Activated T-cell treated with anti-CD3 and anti-CD28 coated beads, Interleukin-2, amount 50 U/mL, for 48 hours (primary cell): ENCODE results near the gene SMPD1.

Experiments used
- DNase-seq, 2 experiments: peaks; one replicate each; pipeline ENCODE4 v3.0.0-alpha.2; 2020

Gene SMPD1

DNA sequence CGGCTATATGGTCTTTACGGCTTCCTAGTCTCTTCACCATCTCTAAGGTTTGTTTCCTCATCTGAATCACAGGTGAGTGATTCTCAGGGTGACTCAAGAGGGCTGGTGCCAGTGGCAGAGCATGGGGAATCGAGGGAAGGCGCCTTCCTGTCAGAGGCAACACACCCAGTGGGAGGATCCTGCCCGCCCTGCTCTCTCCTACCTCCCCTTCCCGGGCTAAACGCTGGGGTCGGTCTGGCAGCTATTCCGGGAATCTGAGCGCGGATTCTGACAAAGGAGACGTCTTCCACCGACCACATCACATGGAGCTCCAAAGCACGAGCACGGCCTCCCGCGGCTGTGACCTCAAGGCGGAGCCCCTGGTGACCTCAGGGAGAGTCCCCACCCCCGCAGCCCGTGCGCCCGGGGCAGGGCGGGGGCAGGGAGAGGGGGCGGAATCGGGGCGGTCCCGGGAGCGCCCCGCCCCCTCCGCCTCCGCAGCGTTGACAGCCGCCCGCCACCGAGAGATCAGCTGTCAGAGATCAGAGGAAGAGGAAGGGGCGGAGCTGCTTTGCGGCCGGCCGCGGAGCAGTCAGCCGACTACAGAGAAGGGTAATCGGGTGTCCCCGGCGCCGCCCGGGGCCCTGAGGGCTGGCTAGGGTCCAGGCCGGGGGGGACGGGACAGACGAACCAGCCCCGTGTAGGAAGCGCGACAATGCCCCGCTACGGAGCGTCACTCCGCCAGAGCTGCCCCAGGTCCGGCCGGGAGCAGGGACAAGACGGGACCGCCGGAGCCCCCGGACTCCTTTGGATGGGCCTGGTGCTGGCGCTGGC, at the start of gene SMPD1:
TSS of gene SMPD1 (plus strand) at position 570 of the 813 bp plus-strand sequence. CDS start at position 695, 125 bp downstream.
- peak; percentile 95 to 96 for DNase-seq

GRCh38 chr11:6345366-6345765, 44.9 kb upstream of the SMPD1 start:
- no peak for DNase-seq

- DNase-seq, result no peak
These were observed 40.2 kb upstream of the SMPD1 start for GRCh38 chr11:6350043-6350442.

DNA sequence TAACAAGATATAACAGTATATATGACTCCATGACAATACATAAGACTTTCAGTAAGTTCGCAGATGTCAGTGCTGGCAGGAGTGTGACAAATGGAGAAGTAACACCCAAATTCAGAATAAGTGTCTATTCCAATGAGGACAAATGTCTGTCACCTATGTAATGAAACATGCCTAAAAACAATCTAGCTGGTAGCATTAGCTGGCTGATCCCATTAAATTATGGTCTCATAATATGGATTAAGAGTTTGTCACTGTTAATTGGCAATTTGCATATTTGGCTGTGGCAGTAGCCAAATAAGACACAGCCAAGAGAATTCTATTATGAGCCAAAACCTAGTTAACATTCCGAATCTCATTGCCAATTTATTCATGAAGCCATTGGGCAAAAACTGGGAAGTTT, 39.8 kb upstream of the SMPD1 start:
- no peak for DNase-seq

- peak; percentile 53 to 58 for DNase-seq
These were observed 38.4 kb upstream of the SMPD1 start for GRCh38 chr11:6351782-6352382.

DNA sequence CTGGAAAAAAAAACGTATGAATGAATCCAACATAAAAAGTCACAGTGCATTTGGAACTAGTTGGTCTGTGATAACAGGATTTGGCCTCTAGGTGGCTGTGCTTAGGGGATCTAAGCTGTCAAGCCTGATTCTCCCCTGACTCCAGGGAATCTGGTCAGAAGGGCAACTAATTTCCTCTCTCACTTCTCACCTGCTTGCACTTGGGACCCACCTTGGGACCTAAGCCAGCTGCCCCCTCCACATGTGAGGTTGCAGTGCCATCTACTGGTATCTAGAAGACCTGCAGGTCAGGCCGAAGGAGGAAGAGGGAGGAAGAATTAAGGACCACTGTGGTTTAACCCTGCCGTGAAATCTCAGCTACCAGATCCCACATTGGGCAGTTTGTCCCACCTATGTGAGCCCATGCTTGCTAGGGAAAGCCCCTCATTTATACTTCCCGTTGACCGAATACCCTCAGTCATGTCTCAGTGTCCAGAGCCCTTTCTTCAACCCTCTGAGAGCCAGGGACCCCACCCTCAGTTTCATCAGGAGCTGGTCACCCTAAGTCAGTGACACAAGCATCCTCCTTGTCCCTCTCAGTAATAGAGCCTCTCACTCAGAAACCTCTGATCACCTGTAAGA, 36.8 kb upstream of the SMPD1 start:
- DNase-seq, result peak; percentile 77 to 80

DNA sequence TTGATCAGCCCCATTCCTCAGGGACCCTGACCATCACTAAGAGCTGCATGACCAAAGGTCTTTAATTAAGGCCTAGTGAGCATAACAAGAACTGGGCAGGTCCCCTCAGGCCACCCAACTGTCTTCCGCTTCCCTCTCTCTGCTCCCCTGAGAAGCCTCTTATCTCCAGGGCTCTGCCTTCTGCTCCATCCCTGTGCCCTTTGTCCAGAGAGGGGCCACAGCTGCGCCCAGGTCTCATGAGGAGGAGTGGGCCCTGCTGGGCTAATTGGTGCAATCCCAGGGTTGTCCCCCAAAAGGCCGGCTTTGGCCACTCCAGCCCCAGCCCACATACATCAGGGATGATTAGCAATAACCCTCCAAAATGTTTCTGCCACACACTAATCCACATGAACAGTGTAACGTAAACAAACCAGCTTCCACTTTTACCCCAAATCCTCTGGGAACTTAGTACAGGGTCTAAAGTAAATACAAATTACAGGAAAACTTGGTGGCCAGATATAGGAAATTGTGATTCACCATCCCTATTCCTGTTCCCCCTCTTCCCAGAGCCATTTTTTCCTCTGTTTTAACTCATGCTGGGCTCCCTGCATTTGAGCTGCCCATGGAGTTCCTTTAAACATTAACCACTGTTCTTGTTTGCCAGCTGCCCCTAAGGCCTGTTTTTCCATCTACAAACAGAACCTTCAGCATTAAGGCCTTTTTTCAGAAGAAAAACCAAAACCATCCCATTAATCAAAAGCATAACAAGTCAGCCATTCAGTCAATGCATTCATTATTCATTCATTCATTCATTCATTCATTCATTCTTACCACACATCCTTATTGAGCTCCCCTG, 35.4 kb upstream of the SMPD1 start:
- DNase-seq, result no peak

DNA sequence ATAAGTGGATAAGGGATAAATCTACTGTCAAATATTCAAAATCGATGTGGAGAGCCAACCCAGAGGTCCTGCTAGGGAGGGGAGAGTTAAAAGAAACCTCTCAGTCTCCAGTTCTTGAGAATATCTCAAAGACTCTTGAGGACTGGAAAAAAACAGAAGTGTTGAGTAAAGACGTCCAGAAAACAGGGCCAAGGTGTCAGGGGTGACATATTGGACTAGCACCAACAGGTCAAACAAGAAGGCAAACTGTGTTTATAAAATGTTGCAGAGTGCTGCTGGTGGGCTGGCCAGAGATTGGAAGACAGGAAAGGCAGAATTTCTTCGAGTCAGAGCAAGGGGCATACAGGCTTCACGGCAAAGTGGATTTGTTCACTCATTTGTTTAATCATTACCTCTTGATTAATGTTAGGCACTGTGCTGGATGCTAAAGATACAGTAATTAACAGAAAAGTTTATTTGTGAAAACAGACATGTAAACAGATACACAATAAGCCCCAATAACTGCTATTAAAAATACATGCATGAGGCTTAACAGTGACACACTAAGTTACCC, 33.7 kb upstream of the SMPD1 start:
- DNase-seq, result no peak

DNA sequence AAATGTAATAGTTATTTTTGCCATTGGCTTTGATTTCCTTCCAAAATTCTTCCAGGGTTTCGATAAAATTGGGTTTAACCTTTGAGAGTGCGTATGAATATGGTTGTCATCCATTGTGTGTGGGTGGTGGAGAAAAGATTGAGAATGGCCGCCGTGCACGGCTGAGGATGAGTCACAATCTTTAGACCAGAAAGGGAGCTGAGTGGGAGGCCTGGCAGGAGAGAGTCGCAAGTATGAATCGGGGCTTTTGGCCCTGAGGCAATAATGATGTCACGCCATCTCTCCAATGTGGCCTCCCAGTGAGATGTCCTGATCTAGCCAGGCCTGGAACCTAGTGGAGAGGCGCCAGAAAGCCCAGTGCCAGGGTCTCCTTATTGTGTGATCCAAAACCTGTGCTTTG, 33.1 kb upstream of the SMPD1 start:
- peak; percentile 68 to 71 for DNase-seq

- no peak for DNase-seq
These were observed 30.1 kb upstream of the SMPD1 start for GRCh38 chr11:6360183-6360582.

- DNase-seq, result no peak
These were observed 27.9 kb upstream of the SMPD1 start for GRCh38 chr11:6362185-6362872.

DNA sequence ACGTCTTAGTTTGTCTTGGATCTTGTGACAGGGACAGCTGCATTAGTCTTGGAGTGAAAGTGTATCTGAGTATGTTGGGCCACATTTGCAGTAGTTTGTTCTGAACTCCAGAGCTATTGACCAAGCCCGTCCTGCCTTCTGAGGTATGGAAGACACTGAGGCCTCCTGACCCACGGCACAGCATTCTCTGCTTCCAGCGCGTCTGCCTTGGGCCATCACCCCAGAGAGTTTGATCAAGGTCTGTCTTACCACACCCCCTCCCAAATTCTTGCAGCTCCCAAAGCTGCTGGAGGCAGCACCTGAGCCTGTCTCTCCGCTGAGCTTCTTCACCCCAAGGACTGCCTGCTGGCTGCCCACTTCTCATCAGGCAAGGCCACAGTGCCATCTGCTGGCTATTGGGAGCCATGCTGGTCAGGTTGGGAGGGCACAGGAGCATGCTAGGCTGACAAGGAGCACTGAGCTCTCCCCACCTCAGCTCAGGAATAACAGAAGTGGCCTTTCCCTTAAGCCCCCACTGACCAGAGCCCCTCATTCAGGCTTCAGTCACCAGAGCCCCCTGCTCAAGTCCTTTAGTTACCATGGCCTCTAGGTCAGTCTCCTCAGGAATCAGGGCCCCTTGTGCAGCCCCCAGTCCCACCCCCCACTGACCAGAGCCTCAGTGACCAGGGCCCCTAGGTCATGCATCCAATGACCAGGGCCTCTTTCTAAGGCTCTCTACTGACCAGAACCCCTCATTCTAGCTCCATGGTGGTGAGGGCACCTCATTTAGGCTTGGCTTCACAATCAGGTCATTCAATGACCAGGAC, 27.2 kb upstream of the SMPD1 start:
- peak; percentile 84 to 86 for DNase-seq

DNA sequence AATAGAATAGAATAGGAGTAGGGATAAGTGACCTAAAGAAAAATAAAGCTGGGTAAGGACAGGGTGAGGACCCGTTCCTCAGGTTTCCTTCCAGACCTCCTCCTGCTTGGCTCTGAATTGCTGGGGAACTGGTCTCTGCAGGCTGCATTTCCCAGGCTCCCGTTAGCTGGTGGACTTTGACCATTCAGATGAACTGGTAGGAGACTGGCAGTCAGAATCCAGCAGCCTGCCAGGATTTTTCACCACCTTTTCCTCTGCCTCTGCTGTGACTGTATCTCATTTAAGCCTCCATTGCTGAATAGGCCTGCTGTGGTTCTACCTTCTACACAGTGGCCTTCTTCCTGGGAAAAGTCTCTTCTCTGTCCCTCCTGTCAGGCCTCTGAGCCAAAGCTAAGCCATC, 24.6 kb upstream of the SMPD1 start:
- DNase-seq, result no peak

DNA sequence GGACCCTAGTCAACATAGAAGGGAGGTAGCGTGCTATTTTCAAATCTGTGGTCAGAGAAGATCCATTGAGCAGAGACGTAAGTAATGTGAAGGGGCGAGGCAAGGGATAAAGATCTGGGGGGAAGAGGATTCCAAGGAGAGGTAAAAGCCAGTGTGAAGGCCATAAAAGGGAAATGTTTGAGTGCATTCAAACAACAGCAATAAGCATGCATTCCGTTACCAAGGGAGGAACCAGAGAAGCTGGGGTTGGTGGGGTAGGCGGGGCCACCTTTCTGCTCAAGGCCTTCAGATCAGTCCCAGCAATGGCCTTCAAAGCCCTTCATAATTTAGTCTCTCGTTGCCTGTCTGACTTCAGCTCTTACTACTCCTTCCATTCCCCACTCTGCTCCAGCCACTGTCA, 18.4 kb upstream of the SMPD1 start:
- DNase-seq, result no peak

- DNase-seq, result no peak
These were observed 12.2 kb upstream of the SMPD1 start for GRCh38 chr11:6377902-6378639.

DNA sequence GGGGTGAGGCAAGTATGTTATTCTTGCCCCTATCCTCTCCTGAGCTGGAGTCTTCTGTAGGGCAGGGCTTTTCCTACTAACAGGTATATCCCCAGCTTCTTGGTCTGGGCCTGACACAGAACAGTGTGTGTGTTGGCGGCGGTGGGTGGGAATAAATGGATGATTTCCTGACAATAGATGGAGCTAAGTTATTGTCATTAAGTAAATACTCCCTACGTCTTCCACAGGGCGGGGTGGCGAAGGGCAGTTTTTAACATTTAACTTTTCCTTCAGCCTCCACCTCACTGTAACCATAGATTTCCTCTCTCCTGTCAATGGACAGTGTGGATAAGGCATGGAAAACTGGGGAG, 11.7 kb upstream of the SMPD1 start:
- DNase-seq, result no peak

DNA sequence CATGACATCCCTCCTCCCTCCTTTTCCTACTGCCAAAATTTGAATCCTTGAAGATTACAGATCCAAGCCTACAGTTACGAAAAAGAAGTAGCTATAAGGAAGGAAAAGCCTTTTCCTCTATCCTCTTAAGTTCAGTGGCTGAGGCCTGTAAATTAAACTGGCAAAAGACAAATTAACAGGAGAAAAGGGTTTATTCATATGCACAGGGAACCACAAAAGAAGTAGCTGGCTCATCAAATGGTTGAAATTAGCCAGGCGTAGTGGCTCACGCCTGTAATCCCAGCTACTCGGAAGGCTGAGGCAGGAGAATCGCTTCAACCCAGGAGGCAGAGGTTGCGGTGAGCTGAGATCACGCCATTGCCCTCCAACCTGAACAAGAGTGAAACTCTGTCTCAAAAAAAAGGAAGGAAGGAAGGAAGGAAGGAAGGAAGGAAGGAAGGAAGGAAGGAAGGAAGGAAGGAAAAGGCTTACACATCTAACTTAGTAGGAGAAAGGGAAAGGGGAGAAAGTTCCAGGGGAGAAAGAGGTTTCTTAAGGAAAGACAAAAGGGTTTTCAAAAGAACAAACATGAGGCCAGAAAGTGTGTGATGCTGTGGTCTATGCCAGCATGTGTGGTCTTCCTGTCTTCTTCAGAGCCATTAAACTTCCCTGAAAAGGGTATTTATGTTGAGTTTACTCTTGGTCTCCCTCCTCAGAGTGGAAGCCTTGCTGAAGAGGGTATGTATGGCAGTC, 5.1 kb upstream of the SMPD1 start:
- no peak for DNase-seq

DNA sequence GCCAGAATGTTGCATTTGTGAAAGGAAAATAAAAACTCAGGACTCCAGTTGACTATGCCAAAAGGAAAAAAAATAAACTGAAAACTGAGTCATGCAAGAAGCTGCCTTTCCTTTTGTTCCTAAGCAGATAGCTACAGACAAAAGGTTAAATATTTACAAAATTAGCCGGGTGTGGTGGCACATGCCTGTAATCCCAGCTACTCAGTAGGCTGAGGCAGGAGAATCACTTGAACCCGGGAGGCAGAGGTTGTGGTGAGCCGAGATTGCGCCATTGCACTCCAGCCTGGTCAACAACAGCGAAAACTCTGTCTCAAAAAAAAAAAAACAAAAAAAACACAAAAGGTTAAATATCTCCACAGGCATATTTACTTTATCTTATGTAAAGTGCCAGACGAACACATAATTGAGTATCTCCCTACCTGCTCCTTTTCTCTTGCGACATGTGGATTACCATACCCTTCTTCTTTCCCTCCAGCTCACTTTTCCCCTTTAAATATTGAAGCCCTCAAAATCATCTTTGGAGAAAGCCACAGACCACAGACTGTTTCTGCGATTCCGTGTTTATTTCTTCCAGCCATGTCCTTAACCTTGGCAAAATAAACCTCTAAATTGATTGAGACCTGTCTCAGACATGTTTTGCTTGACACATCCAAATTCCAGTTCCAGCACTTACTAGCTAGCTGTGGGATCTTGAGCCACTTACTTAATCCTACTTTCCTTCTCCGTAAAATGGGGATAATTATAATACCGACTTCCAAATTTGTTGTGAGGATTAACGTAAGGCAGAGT, 2.3 kb upstream of the SMPD1 start:
- no peak for DNase-seq

- no peak for DNase-seq
These were observed 1.5 kb upstream of the SMPD1 start for GRCh38 chr11:6388748-6389147.
